HEK293 (cell line): ENCODE results near the gene MXRA5.

ENCODE experiments used
- CTCF ChIA-PET: fragments of 350-600 bp; formaldehyde crosslinking; extraction: SDS; loops from one replicate; lab custom pipeline; 2021; ENCODE audit warnings: antibody characterized with exemption; lab: Yijun Ruan, JAX
- POLR2A ChIA-PET: fragments of 300-600 bp; formaldehyde crosslinking; extraction: SDS; loops from one replicate; lab custom pipeline; 2020; ENCODE audit warnings: antibody characterized with exemption, inconsistent platforms; lab: Yijun Ruan, JAX
- H3K27ac ChIP-seq: fragments of 200-500 bp; sonication (Bioruptor generic); 2 replicates; pipeline ENCODE4 v1.5.1; 2014; ENCODE audit warnings: low read depth, low read length, control low read depth, inconsistent platforms; ENCODE audit errors: extremely low read depth
- H3K36me3 ChIP-seq, 2 experiments: fragments of 200-500 bp in 1 of 2; sonication (Bioruptor generic) in 1 of 2; 1 replicate in 1 of 2; 2 replicates in 1 of 2; pipeline ENCODE4 v1.5.1; 2014 to 2017; ENCODE audit warnings: inconsistent platforms in 2 of 2, low read length in 2 of 2; ENCODE audit not compliant: control insufficient read depth in 2 of 2, insufficient read depth in 1 of 2
- H3K4me1 ChIP-seq: fragments of 200-500 bp; sonication (Bioruptor generic); 2 replicates; pipeline ENCODE4 v1.5.1; 2014; ENCODE audit warnings: mild to moderate bottlenecking, low read length, inconsistent platforms; ENCODE audit not compliant: control insufficient read depth, insufficient read depth
- H3K4me3 ChIP-seq: 2 replicates; pipeline ENCODE4 v1.5.1; 2011; ENCODE audit warnings: low read depth, mild to moderate bottlenecking, control low read depth, low read length, moderate library complexity
- H3K9me3 ChIP-seq: fragments of 200-500 bp; sonication (Bioruptor generic); 2 replicates; pipeline ENCODE4 v1.5.1; 2014; ENCODE audit warnings: low read depth, low read length, inconsistent platforms; ENCODE audit not compliant: control insufficient read depth, insufficient read depth
- GLI2 ChIP-seq: fragments of 450-650 bp; formaldehyde crosslinking; IDR thresholded peaks from 2 replicates; pipeline ENCODE4; 2017; ENCODE audit warnings: missing biosample characterization, missing genetic modification characterization, low read depth, borderline replicate concordance
- GLIS1 ChIP-seq: fragments of 450-650 bp; formaldehyde crosslinking; IDR thresholded peaks from 2 replicates; pipeline ENCODE4 v1.5.1; 2016; ENCODE audit warnings: missing biosample characterization, missing genetic modification characterization
- KLF16 ChIP-seq: fragments of 450-650 bp; formaldehyde crosslinking; IDR thresholded peaks from 2 replicates; pipeline ENCODE4 v1.5.1; 2017; ENCODE audit warnings: missing biosample characterization, missing genetic modification characterization
- ZBTB17 ChIP-seq: fragments of 450-650 bp; formaldehyde crosslinking; IDR thresholded peaks from 2 replicates; pipeline ENCODE4 v1.5.1; 2016; ENCODE audit warnings: missing biosample characterization, missing genetic modification characterization
- ZNF10 ChIP-seq: fragments of 450-650 bp; formaldehyde crosslinking; IDR thresholded peaks from 2 replicates; pipeline ENCODE4 v1.5.1; 2017; ENCODE audit warnings: missing biosample characterization, missing genetic modification characterization
- ZNF112 ChIP-seq: fragments of 450-650 bp; formaldehyde crosslinking; IDR thresholded peaks from 2 replicates; pipeline ENCODE4 v1.5.0; 2017; ENCODE audit warnings: missing biosample characterization, missing genetic modification characterization
- ZNF132 ChIP-seq: fragments of 450-650 bp; formaldehyde crosslinking; IDR thresholded peaks from 2 replicates; pipeline ENCODE4 v1.5.1; 2017; ENCODE audit warnings: missing biosample characterization, missing genetic modification characterization, borderline replicate concordance
- ZNF157 ChIP-seq: fragments of 450-650 bp; formaldehyde crosslinking; IDR thresholded peaks from 2 replicates; pipeline ENCODE4 v1.5.1; 2016; ENCODE audit warnings: missing biosample characterization, missing genetic modification characterization
- ZNF292 ChIP-seq: fragments of 450-650 bp; formaldehyde crosslinking; IDR thresholded peaks from 2 replicates; pipeline ENCODE4 v1.5.1; 2016; ENCODE audit warnings: low read depth, missing biosample characterization, missing genetic modification characterization, borderline replicate concordance
- ZNF324 ChIP-seq: fragments of 450-650 bp; formaldehyde crosslinking; IDR thresholded peaks from 2 replicates; pipeline ENCODE4 v1.5.1; 2016; ENCODE audit warnings: missing biosample characterization, missing genetic modification characterization
- ZNF354C ChIP-seq: fragments of 450-650 bp; formaldehyde crosslinking; IDR thresholded peaks from 2 replicates; pipeline ENCODE4 v1.5.1; 2016; ENCODE audit warnings: missing biosample characterization, missing genetic modification characterization, low read depth, borderline replicate concordance
- ZNF416 ChIP-seq: fragments of 450-650 bp; formaldehyde crosslinking; IDR thresholded peaks from 2 replicates; pipeline ENCODE4 v1.5.1; 2016; ENCODE audit warnings: missing biosample characterization, missing genetic modification characterization
- ZNF555 ChIP-seq: fragments of 450-650 bp; formaldehyde crosslinking; conservative IDR thresholded peaks from 2 replicates; pipeline ENCODE4 v1.5.1; 2017; ENCODE audit warnings: missing biosample characterization, mild to moderate bottlenecking, missing genetic modification characterization, inconsistent platforms
- ZNF558 ChIP-seq: fragments of 450-650 bp; formaldehyde crosslinking; IDR thresholded peaks from 2 replicates; pipeline ENCODE4 v1.5.1; 2016; ENCODE audit warnings: missing biosample characterization, missing genetic modification characterization
- ZNF585B ChIP-seq: fragments of 450-650 bp; formaldehyde crosslinking; IDR thresholded peaks from 2 replicates; pipeline ENCODE4 v1.5.1; 2016; ENCODE audit warnings: missing biosample characterization, missing genetic modification characterization
- ZNF654 ChIP-seq: fragments of 450-650 bp; formaldehyde crosslinking; IDR thresholded peaks from 2 replicates; pipeline ENCODE4 v1.5.1; 2016; ENCODE audit warnings: low read depth, missing biosample characterization, missing genetic modification characterization
- ZNF670 ChIP-seq: fragments of 450-650 bp; formaldehyde crosslinking; IDR thresholded peaks from 2 replicates; pipeline ENCODE4 v1.5.1; 2016; ENCODE audit warnings: missing biosample characterization, missing genetic modification characterization, low read depth
- ZNF830 ChIP-seq: fragments of 450-650 bp; IDR thresholded peaks from 2 replicates; pipeline ENCODE4 v1.5.0; 2018; ENCODE audit warnings: missing biosample characterization, missing genetic modification characterization, low read depth, mild to moderate bottlenecking, moderate library complexity
- ZXDB ChIP-seq: fragments of 450-650 bp; formaldehyde crosslinking; IDR thresholded peaks from 2 replicates; pipeline ENCODE4 v1.5.1; 2016; ENCODE audit warnings: missing biosample characterization, missing genetic modification characterization
- TF ChIP-seq, protein P1 (sequence below): fragments of 450-650 bp; formaldehyde crosslinking; IDR thresholded peaks from 2 replicates; pipeline ENCODE4 v1.5.1; 2016; ENCODE audit warnings: missing biosample characterization, missing genetic modification characterization
- TF ChIP-seq, protein P2 (sequence below): IDR thresholded peaks from 2 replicates; pipeline ENCODE4 v1.6.1; 2011; ENCODE audit warnings: mild to moderate bottlenecking, low read depth, low read length, borderline replicate concordance
- TF ChIP-seq, protein P3 (sequence below): fragments of 450-650 bp; IDR thresholded peaks from 2 replicates; pipeline ENCODE4 v1.5.1; 2018; ENCODE audit warnings: missing biosample characterization, mild to moderate bottlenecking, missing genetic modification characterization
- TF ChIP-seq, protein P4 (sequence below): fragments of 450-650 bp; formaldehyde crosslinking; conservative IDR thresholded peaks from 2 replicates; pipeline ENCODE4 v1.5.1; 2016; ENCODE audit warnings: low read depth, missing biosample characterization, missing genetic modification characterization
- TF ChIP-seq, protein P5 (sequence below): fragments of 450-650 bp; formaldehyde crosslinking; IDR thresholded peaks from 2 replicates; pipeline ENCODE4 v1.5.1; 2016; ENCODE audit warnings: missing biosample characterization, missing genetic modification characterization

The MXRA5 gene

DNA sequence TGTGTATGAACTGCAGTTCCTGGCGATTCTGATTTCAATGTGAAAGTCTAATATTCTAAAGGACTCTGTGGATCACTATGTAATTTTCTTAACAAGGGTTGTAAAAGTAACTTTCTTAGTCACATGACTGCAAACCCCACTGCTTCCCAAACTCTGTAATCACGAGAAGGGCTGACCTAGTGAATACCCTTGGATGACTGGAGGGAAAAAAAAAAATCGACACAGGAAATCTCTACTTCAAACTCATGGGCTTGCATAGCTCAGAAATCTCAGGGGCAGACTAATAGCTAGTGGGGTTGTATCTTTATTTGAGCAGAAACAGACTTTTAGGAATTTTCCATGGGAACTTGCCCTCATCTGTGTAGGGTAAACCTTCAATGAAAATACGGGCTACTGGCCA, 4.8 kb upstream of the MXRA5 start (continued):
- TF ChIP-seq, protein P1, sequence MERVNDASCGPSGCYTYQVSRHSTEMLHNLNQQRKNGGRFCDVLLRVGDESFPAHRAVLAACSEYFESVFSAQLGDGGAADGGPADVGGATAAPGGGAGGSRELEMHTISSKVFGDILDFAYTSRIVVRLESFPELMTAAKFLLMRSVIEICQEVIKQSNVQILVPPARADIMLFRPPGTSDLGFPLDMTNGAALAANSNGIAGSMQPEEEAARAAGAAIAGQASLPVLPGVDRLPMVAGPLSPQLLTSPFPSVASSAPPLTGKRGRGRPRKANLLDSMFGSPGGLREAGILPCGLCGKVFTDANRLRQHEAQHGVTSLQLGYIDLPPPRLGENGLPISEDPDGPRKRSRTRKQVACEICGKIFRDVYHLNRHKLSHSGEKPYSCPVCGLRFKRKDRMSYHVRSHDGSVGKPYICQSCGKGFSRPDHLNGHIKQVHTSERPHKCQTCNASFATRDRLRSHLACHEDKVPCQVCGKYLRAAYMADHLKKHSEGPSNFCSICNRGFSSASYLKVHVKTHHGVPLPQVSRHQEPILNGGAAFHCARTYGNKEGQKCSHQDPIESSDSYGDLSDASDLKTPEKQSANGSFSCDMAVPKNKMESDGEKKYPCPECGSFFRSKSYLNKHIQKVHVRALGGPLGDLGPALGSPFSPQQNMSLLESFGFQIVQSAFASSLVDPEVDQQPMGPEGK (tag by site-specific recombination): no peak
- TF ChIP-seq ZNF670 (tag by site-specific recombination): no peak
- no peak for TF ChIP-seq GLI2
- no peak for TF ChIP-seq ZNF558 (tag by site-specific recombination)
- no peak for TF ChIP-seq GLIS1 (tag by site-specific recombination)
- no peak for TF ChIP-seq ZNF132
- no peak for TF ChIP-seq ZNF324 (tag by site-specific recombination)
- TF ChIP-seq ZNF654 (tag by site-specific recombination): no peak
- TF ChIP-seq ZNF830 (tag by site-specific recombination): no peak
- TF ChIP-seq, all 188 proteins: peak for 0

DNA sequence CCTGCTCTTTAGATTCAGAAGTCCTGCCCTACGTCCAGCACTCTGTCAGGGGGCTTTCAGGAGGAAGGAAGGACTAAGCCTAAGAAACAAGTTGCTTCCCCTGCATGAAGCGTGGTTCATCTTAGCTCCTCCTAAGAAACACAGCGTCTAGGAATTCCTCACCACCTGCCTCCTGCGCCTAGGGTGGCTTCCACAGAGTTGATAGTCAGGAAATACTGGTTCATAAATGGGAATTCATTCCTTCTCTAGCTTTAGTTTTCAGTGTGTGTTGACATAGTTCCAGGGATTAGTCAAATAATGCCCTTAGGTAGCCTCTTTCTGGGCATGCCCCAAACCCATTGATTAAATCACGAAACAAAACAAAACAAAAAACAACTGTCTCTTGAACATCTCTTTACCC, 1.7 kb upstream of the MXRA5 start:
- Histone ChIP-seq H3K4me1 (no peaks in the 10 kb centered on the region), H3K36me3 (no peaks in the 10 kb centered on the region), H3K9me3 (no peaks in the 10 kb centered on the region), H3K27ac (no peak overlapping the region), H3K4me3 (no peak overlapping the region)
- TF ChIP-seq ZNF555 (tag by site-specific recombination): no peak
- TF ChIP-seq, protein P2, sequence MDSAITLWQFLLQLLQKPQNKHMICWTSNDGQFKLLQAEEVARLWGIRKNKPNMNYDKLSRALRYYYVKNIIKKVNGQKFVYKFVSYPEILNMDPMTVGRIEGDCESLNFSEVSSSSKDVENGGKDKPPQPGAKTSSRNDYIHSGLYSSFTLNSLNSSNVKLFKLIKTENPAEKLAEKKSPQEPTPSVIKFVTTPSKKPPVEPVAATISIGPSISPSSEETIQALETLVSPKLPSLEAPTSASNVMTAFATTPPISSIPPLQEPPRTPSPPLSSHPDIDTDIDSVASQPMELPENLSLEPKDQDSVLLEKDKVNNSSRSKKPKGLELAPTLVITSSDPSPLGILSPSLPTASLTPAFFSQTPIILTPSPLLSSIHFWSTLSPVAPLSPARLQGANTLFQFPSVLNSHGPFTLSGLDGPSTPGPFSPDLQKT: no peak
- TF ChIP-seq ZNF292: no peak
- TF ChIP-seq ZNF585B: no peak
- no peak for TF ChIP-seq KLF16
- TF ChIP-seq, protein P3, sequence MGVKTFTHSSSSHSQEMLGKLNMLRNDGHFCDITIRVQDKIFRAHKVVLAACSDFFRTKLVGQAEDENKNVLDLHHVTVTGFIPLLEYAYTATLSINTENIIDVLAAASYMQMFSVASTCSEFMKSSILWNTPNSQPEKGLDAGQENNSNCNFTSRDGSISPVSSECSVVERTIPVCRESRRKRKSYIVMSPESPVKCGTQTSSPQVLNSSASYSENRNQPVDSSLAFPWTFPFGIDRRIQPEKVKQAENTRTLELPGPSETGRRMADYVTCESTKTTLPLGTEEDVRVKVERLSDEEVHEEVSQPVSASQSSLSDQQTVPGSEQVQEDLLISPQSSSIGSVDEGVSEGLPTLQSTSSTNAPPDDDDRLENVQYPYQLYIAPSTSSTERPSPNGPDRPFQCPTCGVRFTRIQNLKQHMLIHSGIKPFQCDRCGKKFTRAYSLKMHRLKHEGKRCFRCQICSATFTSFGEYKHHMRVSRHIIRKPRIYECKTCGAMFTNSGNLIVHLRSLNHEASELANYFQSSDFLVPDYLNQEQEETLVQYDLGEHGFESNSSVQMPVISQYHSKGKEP (tag by site-specific recombination): no peak
- TF ChIP-seq ZNF112: no peak
- TF ChIP-seq, protein P4, sequence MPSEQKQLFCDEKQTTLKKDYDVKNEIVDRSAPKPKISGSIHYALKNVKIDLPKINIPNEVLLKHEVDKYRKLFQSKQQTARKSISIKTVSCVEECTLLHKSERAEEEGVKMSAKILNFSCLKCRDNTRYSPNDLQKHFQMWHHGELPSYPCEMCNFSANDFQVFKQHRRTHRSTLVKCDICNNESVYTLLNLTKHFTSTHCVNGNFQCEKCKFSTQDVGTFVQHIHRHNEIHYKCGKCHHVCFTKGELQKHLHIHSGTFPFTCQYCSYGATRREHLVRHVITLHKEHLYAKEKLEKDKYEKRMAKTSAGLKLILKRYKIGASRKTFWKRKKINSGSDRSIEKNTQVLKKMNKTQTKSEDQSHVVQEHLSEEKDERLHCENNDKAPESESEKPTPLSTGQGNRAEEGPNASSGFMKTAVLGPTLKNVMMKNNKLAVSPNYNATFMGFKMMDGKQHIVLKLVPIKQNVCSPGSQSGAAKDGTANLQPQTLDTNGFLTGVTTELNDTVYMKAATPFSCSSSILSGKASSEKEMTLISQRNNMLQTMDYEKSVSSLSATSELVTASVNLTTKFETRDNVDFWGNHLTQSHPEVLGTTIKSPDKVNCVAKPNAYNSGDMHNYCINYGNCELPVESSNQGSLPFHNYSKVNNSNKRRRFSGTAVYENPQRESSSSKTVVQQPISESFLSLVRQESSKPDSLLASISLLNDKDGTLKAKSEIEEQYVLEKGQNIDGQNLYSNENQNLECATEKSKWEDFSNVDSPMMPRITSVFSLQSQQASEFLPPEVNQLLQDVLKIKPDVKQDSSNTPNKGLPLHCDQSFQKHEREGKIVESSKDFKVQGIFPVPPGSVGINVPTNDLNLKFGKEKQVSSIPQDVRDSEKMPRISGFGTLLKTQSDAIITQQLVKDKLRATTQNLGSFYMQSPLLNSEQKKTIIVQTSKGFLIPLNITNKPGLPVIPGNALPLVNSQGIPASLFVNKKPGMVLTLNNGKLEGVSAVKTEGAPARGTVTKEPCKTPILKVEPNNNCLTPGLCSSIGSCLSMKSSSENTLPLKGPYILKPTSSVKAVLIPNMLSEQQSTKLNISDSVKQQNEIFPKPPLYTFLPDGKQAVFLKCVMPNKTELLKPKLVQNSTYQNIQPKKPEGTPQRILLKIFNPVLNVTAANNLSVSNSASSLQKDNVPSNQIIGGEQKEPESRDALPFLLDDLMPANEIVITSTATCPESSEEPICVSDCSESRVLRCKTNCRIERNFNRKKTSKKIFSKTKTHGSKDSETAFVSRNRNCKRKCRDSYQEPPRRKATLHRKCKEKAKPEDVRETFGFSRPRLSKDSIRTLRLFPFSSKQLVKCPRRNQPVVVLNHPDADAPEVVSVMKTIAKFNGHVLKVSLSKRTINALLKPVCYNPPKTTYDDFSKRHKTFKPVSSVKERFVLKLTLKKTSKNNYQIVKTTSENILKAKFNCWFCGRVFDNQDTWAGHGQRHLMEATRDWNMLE (tag by site-specific recombination): no peak
- TF ChIP-seq, protein P5, sequence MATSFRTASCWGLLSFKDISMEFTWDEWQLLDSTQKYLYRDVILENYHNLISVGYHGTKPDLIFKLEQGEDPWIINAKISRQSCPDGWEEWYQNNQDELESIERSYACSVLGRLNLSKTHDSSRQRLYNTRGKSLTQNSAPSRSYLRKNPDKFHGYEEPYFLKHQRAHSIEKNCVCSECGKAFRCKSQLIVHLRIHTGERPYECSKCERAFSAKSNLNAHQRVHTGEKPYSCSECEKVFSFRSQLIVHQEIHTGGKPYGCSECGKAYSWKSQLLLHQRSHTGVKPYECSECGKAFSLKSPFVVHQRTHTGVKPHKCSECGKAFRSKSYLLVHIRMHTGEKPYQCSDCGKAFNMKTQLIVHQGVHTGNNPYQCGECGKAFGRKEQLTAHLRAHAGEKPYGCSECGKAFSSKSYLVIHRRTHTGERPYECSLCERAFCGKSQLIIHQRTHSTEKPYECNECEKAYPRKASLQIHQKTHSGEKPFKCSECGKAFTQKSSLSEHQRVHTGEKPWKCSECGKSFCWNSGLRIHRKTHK (tag by site-specific recombination): no peak
- no peak for TF ChIP-seq ZNF416
- no peak for TF ChIP-seq ZBTB17 (tag by site-specific recombination)
- TF ChIP-seq ZNF10 (tag by site-specific recombination): no peak
- no peak for TF ChIP-seq ZNF354C (tag by site-specific recombination)
- no peak for TF ChIP-seq ZXDB (tag by site-specific recombination)
- no peak for TF ChIP-seq ZNF157
- ChIA-PET CTCF (no interaction called here), POLR2A (no interaction called here)
